B cell (primary cell): ENCODE data around the gene ADGRD1. TPM values are rescaled to one million over a fixed set of nuclear protein-coding genes. Genes with fewer than 3 reads are reported as not detected.

Experiments
- ATAC-seq: fragments of 200-7000 bp; cut with Tn5 transposase; one replicate; pipeline ENCODE4 v1.10.0; 2021; ENCODE audit warnings: low read depth, mild to moderate bottlenecking, moderate number of reproducible peaks, moderate library complexity
- CTCF ChIA-PET: fragments of 350-600 bp; sonication (Branson Sonifier 250); formaldehyde crosslinking; loops from one replicate; lab custom pipeline; 2021; ENCODE audit warnings: antibody characterized with exemption, inconsistent platforms; lab: Charles Lee
- POLR2A ChIA-PET: fragments of 350-600 bp; sonication (Branson Sonifier 250); formaldehyde crosslinking; loops from one replicate; lab custom pipeline; 2021; ENCODE audit warnings: antibody characterized with exemption; lab: Charles Lee
- DNase-seq: peaks from one replicate; pipeline ENCODE4 v3.0.0; 2013
- H2AFZ ChIP-seq: 2 replicates; pipeline ENCODE4 v1.6.1; 2012; ENCODE audit warnings: mild to moderate bottlenecking, low read depth, low read length; ENCODE audit not compliant: insufficient read depth, poor library complexity, severe bottlenecking
- H3K27ac ChIP-seq, 2 donors: 1 replicate in 1 of 2; 2 replicates in 1 of 2; pipeline ENCODE4 v1.5.1; 2012 to 2013; ENCODE audit warnings: low read length in 2 of 2, mild to moderate bottlenecking in 2 of 2, moderate library complexity in 1 of 2
- H3K27me3 ChIP-seq, 4 experiments: fragments of 200-600 bp in 1 of 4; sonication (generic) in 1 of 4; replicated peaks in 1 of 4; 1 replicate in 2 of 4; 2 replicates in 2 of 4; pipeline versions ENCODE4 v1.6.1 to v1.7.0; 2013 to 2016; ENCODE audit warnings: low read length in 3 of 4, mild to moderate bottlenecking in 2 of 4, mixed read lengths in 1 of 4, moderate library complexity in 1 of 4; ENCODE audit not compliant: insufficient read depth in 4 of 4, control insufficient read depth in 3 of 4; ENCODE audit errors: control extremely low read depth in 1 of 4
- H3K36me3 ChIP-seq, 2 experiments: replicated peaks in 1 of 2; 1 replicate in 1 of 2; 2 replicates in 1 of 2; pipeline versions ENCODE4 v1.6.1 to v1.7.1; 2013; ENCODE audit warnings: low read length in 1 of 2; ENCODE audit not compliant: insufficient read depth in 2 of 2, control insufficient read depth in 1 of 2; ENCODE audit errors: control extremely low read depth in 1 of 2, extremely low read depth in 1 of 2
- H3K4me1 ChIP-seq, 2 donors: fragments of 200-600 bp in 1 of 2; sonication (generic) in 1 of 2; 1 replicate in 1 of 2; 2 replicates in 1 of 2; pipeline versions ENCODE4 v1.5.1 to v1.6.1; 2013 to 2017; ENCODE audit warnings: low read length in 2 of 2; ENCODE audit not compliant: control insufficient read depth in 2 of 2, insufficient read depth in 2 of 2
- H3K4me2 ChIP-seq: replicated peaks from 2 replicates; pipeline ENCODE3; 2012; ENCODE audit warnings: mild to moderate bottlenecking, low read depth, low read length; ENCODE audit not compliant: poor library complexity, severe bottlenecking
- H3K4me3 ChIP-seq, 5 experiments: fragments of 200-600 bp in 1 of 5; sonication (generic) in 1 of 5; 1 replicate in 3 of 5; 2 replicates in 2 of 5; pipeline versions ENCODE4 v1.5.1 to v1.7.0; 2011 to 2016; ENCODE audit warnings: low read length in 4 of 5, mild to moderate bottlenecking in 4 of 5, low read depth in 2 of 5, control low read depth in 1 of 5, moderate library complexity in 1 of 5; ENCODE audit not compliant: insufficient read depth in 1 of 5; ENCODE audit errors: control extremely low read depth in 1 of 5, extremely low read depth in 1 of 5
- H3K79me2 ChIP-seq: fragments of 200-600 bp; sonication (generic); one replicate; pipeline ENCODE4 v1.6.0; 2016; ENCODE audit warnings: low read length; ENCODE audit not compliant: control insufficient read depth, insufficient read depth
- H3K9ac ChIP-seq: fragments of 200-600 bp; sonication (generic); 2 replicates; pipeline ENCODE4 v1.6.1; 2017; ENCODE audit warnings: mild to moderate bottlenecking, low read length, moderate library complexity
- H3K9me3 ChIP-seq, 3 donors: one replicate each; pipeline versions ENCODE4 v1.6.1 to v1.7.1; 2013; ENCODE audit warnings: low read length in 2 of 3; ENCODE audit not compliant: control insufficient read depth in 2 of 3, insufficient read depth in 1 of 3; ENCODE audit errors: control extremely low read depth in 1 of 3
- H4K20me1 ChIP-seq: 2 replicates; pipeline ENCODE4 v1.6.0; 2012; ENCODE audit warnings: mild to moderate bottlenecking, low read length; ENCODE audit not compliant: insufficient read depth, control insufficient read depth, poor library complexity, severe bottlenecking
- H3K27ac Mint-ChIP-seq: one replicate; pipeline ENCODE4 v1.8.0; 2021; ENCODE audit warnings: mixed read lengths
- H3K27me3 Mint-ChIP-seq: one replicate; pipeline ENCODE4 v1.8.0; 2021; ENCODE audit warnings: mixed read lengths
- H3K4me1 Mint-ChIP-seq: one replicate; pipeline ENCODE4 v1.8.0; 2021; ENCODE audit warnings: mixed read lengths
- H3K4me3 Mint-ChIP-seq: one replicate; pipeline ENCODE4 v1.8.0; 2021; ENCODE audit warnings: mixed read lengths
- H3K9me3 Mint-ChIP-seq: one replicate; pipeline ENCODE4 v1.8.0; 2022; ENCODE audit warnings: mixed read lengths; ENCODE audit not compliant: insufficient read depth
- CTCF ChIP-seq: fragments of 200-600 bp; IDR thresholded peaks from one replicate; pipeline ENCODE4 v1.8.0; 2022; ENCODE audit warnings: antibody characterized with exemption, mild to moderate bottlenecking
- EZH2 ChIP-seq: IDR thresholded peaks from 2 replicates; pipeline ENCODE4 v1.6.1; 2012; ENCODE audit warnings: borderline replicate concordance, low read depth, mild to moderate bottlenecking, moderate library complexity, low read length; ENCODE audit not compliant: insufficient read depth, poor library complexity, severe bottlenecking
- WGBS: methylation state at CpG from one replicate; pipeline ENCODE4 v1.1.5; 2013; ENCODE audit warnings: missing lambda C conversion rate; ENCODE audit not compliant: insufficient coverage; 5-methylcytosine and 5-hydroxymethylcytosine counted together
- intact Hi-C: fragments of 100-400 bp; cut with micrococcal nuclease; formaldehyde crosslinking; loops from one replicate; pipeline ENCODE4 v1.10.0; 2022
- polyA plus RNA-seq: library from polyadenylated mRNA; depleted of rRNA; stranded (reverse); fragments of >200 nt; gene quantifications from 2 replicates; pipeline ENCODE4 v1.2.3, GENCODE V29; 2012
- total RNA-seq, 2 donors: library from RNA; stranded (reverse); fragments of 120-200 nt in 1 of 2; gene quantifications; 1 replicate in 1 of 2; 2 replicates in 1 of 2; pipeline versions ENCODE4 v1.2.3 to v1.2.4, GENCODE V29; 2013 to 2022

The ADGRD1 gene
- total and polyA plus RNA-seq, 2 donors (not counting 1 experiment from before 2014, with no cell fraction given): 1.1 to 2.2 TPM

- no peak overlapping the region for H2AFZ ChIP-seq
- H3K4me3 Mint-ChIP-seq: no peak overlapping the region
Observed at GRCh38 chr12:130969223-130969622, 15.5 kb downstream of the ADGRD1 start.

More at GRCh38 chr12:130969223-130969622, 15.5 kb downstream of the ADGRD1 start:
- no peak overlapping the region for H3K9ac ChIP-seq
- TF ChIP-seq EZH2: no peak
- no peak for TF ChIP-seq CTCF
- ChIA-PET POLR2A (no interaction called here), CTCF (no interaction called here)
- H3K27me3 ChIP-seq: no peaks in the 10 kb centered on the region
- H3K4me2 ChIP-seq: no peak overlapping the region
- no peaks in the 10 kb centered on the region for H3K36me3 ChIP-seq
- no peak for ATAC-seq
- H3K27ac ChIP-seq: no peak overlapping the region
- H3K79me2 ChIP-seq: no peaks in the 10 kb centered on the region
- peaks cover 27% of the 10 kb centered on the region for H3K4me1 Mint-ChIP-seq
- no peaks in the 10 kb centered on the region for H3K9me3 Mint-ChIP-seq
- peaks cover 10 to 13% of the 10 kb centered on the region in 2 donors for H3K4me1 ChIP-seq
- intact Hi-C loops: no loop called here
- 50% methylated on average over 2 of the region's 7 CpGs for WGBS
- no peak overlapping the region for H3K27ac Mint-ChIP-seq
- H3K9me3 ChIP-seq: peaks cover 0 to 2% (median 0%) of the 10 kb centered on the region in 3 donors
- no peaks in the 10 kb centered on the region for H4K20me1 ChIP-seq
- H3K4me3 ChIP-seq: no peak overlapping the region
- DNase-seq: no peak
- H3K27me3 Mint-ChIP-seq: peaks cover 17% of the 10 kb centered on the region
